Coronary artery (tissue), 2 donors: ENCODE measurements around the gene GPR156.

Source experiments
- DNase-seq: peaks from one replicate; pipeline ENCODE4 v3.0.0-alpha.2; 2017; ENCODE audit warnings: low spot score
- H3K27ac ChIP-seq, 2 donors: fragments of 200-600 bp; sonication (generic); one replicate each; pipeline ENCODE4 v1.5.1; 2016 to 2019
- H3K4me3 ChIP-seq: fragments of 200-600 bp; sonication (generic); 2 replicates; pipeline ENCODE4 v1.5.1; 2016; ENCODE audit warnings: mild to moderate bottlenecking, moderate library complexity
- TF ChIP-seq, protein P1 (sequence below): fragments of 200-600 bp; sonication (generic); IDR thresholded peaks from one replicate; pipeline ENCODE4 v1.5.1; 2019; ENCODE audit warnings: antibody characterized with exemption

Gene GPR156

DNA sequence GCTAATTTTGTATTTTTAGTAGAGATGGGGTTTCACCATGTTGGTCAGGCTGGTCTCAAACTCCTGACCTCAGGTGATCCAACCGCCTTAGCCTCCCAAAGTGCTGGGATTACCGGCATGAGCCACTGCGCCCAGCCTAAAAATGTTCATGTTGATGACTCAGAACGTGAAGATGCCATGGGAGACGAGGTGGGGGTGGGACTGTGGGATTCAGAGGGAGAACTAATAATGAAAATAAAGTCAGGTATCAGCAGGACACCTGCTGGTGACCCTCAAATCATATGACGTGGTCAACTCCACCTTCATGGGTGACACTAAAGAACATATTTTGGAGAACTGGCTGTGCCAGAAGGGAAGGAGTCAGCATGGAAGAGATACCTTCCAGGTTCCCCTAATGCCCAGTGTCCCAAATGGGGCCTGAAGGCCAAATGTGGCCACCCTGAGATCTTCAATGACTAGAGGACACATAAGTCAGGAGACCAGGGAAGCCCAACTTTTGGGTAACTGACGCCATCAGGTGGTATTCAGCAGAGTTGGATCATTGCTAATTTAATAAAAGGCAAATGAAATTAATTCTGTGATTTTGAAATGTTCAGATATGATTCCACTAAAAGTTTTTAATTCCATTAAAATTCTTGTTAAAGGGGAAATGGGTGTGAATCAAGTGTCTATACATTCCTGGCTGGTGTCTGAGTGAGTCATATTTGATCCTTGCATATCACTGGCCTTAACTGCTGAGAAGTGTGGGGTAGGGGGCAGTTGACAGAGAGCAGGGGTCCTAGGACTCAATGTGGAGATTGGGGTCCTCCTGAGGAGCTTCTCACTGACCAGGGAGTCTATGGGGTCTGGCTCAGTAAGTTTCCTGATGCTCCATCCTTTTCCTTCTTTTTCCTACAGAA lies 102.2 kb downstream of the GPR156 start:
- no peak for DNase-seq

DNA sequence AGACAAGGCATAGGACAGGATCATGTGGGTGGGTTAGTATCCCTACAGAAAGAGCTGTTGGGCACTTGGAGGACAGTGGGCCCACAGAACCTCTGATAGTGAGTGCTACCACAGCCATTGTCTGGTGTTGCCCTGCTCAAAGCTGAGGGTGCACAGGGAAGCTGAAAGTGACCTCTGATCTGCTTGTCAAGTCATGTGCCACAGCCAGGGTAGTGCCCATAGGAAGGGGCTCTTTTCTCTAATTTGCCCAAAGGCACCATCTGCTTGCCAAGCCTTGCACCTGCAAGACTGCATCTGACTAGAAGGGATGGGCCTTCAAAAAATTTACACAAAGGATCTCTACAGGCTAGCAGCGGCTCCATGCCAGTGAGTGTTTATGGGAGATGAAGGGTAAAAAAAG lies 103.4 kb downstream of the GPR156 start:
- Histone ChIP-seq H3K27ac (no peak overlapping the region), H3K4me3 (no peak overlapping the region)
- no peak for DNase-seq
- TF ChIP-seq, protein P1, sequence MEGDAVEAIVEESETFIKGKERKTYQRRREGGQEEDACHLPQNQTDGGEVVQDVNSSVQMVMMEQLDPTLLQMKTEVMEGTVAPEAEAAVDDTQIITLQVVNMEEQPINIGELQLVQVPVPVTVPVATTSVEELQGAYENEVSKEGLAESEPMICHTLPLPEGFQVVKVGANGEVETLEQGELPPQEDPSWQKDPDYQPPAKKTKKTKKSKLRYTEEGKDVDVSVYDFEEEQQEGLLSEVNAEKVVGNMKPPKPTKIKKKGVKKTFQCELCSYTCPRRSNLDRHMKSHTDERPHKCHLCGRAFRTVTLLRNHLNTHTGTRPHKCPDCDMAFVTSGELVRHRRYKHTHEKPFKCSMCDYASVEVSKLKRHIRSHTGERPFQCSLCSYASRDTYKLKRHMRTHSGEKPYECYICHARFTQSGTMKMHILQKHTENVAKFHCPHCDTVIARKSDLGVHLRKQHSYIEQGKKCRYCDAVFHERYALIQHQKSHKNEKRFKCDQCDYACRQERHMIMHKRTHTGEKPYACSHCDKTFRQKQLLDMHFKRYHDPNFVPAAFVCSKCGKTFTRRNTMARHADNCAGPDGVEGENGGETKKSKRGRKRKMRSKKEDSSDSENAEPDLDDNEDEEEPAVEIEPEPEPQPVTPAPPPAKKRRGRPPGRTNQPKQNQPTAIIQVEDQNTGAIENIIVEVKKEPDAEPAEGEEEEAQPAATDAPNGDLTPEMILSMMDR, result no peak

More for the DNA sequence above, 102.2 kb downstream of the GPR156 start:
- no peak overlapping the region for H3K4me3 ChIP-seq
- TF ChIP-seq, protein P1, result peak; percentile 19
- no peak overlapping the region for H3K27ac ChIP-seq

DNA sequence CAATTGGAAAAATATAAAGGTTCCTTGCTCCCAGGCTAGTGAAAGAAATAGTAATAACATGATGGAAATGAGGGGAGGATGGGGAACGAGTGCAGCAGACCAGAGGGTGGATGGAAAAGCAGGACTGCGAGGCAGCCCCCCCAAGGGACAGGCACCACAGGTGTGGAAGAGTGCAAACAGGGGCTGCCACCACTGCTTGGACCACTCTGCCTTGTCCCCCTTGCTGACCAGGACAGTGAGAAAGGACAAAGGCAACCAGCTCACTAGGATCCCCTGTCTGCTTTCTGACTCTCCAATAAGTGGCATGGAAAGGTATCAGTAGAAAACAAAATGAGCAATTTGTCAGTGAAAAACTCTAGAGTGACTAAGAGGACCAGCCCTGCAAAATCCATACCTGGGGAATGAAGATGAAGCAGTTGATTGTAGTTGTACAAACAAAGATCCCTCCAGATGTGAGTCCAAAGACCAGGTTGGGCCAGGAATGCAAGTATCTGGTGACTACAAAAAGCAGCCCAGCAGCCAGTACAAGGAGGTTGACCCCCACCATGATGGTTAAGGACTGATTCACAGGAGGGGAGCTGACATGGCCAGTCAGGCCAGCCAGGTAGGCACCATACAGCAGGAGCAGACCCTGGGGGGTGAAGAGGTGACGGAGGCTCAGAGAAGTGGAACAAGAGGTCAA lies 104.2 kb downstream of the GPR156 start:
- H3K27ac ChIP-seq, result no peak overlapping the region
- no peak for DNase-seq

DNA sequence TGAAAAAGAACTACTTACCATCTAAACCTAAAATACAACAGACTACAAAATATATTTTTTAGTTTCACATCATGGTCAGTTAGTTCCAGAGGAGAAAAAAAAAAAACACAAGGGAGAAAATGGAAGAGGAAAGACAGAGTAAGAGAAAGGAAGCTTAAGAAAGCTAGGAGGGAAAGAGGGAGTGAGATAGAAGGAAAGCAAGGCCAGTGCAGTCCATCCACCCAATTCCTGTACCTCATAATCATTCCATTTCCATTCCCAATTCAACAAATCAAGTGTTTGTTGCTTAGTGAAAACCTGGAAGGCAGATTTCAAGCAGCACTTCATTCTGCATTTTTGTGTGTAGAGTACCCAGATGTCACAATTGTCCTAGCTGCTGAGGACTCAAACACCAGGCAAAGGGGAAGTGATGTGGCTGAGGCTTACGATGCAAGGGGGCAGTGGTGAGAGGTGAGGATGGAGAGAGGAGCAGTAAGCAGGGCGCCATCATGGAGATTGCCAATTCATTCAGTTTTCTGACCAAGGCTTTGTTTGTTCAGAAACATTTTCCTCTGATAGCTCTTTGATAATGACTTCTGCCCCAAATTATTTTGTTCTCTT lies 107.2 kb downstream of the GPR156 start:
- TF ChIP-seq, protein P1, result no peak
- no peak for DNase-seq
- Histone ChIP-seq H3K27ac (peak overlapping the region in 1 of 2 donors; percentile 34), H3K4me3 (peak overlapping the region; percentile 25)

More for the DNA sequence above, 104.2 kb downstream of the GPR156 start:
- H3K4me3 ChIP-seq, result no peak overlapping the region
- TF ChIP-seq, protein P1, result no peak

DNA sequence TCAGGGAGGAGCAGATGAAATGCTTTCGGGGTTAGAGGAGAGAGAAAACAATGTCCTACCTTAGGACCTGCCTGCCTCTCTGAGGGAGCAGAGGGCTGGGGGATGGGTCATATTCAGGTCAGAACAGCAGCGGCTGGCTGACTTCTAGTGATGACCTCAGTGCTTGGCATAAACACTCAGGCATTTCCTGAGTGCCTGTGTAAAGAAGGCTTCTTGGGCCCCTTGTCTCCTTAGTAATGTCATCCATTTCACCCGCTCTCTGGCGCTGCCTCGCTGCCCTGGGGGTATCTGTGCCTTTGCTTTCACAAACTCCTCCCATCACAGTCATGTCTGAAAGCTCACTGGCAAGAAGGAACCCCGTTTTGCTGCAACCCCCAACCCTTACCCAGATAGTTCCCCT lies 107.9 kb downstream of the GPR156 start:
- Histone ChIP-seq H3K27ac (peak overlapping the region in 1 of 2 donors; percentile 34), H3K4me3 (peak overlapping the region; percentile 25)
- DNase-seq, result no peak
- TF ChIP-seq, protein P1, result no peak

DNA sequence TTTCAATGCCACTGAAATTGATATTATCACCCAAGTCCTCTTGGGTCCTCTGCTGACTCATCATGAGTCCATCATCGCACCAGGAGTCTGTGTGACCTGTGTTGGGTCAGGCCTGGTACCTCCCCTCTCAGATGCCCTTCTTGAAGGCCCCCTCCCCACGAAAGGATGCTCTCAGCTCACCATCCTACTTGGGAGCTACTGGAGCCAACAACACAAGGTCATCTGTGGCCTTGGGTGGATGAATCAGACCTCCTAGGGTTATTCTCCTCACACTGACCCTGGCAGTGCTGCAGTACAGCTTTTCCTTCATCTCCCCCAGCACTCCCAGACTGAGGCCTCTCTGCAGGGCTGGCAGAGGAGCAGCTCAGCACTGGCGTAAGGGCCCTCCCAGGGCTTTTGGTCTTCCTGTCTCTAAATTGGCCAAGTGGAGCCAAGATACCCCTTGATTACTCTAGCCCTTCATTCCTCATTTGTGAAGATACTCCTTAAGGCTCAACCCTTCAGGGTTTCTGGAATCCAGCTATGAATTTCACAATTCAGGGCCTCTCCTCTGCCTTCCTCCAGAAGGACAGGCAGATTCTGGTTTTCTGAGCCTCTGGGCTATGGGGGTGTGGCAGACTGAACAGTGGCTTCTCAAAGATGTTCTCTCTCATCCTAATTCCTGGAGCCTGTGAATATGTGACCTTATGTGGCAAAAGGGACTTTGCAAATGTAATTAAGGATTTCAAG lies 110.0 kb downstream of the GPR156 start:
- Histone ChIP-seq H3K27ac (no peak overlapping the region), H3K4me3 (no peak overlapping the region)
- TF ChIP-seq, protein P1, result no peak
- no peak for DNase-seq
